ENCODE results near the gene BRI3. TPM values are rescaled to one million over a fixed set of nuclear protein-coding genes. Genes with fewer than 3 reads are reported as not detected.
A peak's percentile ranks its signal among the peaks of the same experiment; 100 is the strongest.

Gene BRI3
- total and polyA plus RNA-seq, 2 of the 8 experiments (the other 6 are each of a cell fraction or from before 2014, with no cell fraction given) = 77.5 to 93.4 TPM

DNA sequence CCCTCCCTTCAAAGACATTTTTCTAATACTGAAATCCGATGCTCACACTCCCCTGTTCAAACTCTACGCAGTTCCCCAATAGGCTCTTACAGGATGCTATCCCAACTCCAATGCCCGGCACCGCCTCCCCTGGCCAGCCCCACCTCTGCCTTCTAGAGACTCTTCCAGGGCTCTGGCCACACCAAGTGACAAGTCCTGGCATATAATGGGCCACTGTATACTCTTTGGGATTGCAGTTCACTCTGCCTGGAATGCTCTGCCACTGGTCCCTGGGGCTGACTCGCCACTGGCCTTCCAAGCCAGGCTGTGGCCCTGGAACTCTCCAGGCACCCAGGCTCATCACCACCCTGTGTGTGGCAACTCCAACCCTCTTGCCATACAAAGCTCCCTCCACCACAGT lies 3.1 kb upstream of the BRI3 start:
- Histone ChIP-seq H4K91ac (replicated peaks; ENCODE audit: insufficient read length, low read length) (no peak overlapping the region), H3K27ac (ENCODE audit: low read depth, low read length) (no peak overlapping the region), H3K79me2 (ENCODE audit: control insufficient read depth in 1 of 2, insufficient read depth in 2 of 2, low read length in 2 of 2) (peaks cover 5 to 14% of the 10 kb centered on the region in 2 experiments; a peak in 3 of 4 replicates), H4K5ac (ENCODE audit: insufficient read length, low read depth, low read length) (no peak overlapping the region), H4K20me1 (replicated peaks in 1 of 2; ENCODE audit: control insufficient read depth in 1 of 2, insufficient read depth in 2 of 2, low read length in 2 of 2) (peaks cover 3 to 4% of the 10 kb centered on the region in 2 experiments), H3K4ac (replicated peaks; ENCODE audit: insufficient read length, low read depth, low read length) (no peak overlapping the region), H2BK20ac (ENCODE audit: low read length) (no peak overlapping the region), H3K23me2 (ENCODE audit: low read depth, low read length) (peaks cover 5% of the 10 kb centered on the region; the same call in 1 of the 2 replicates), H3K4me3 (ENCODE audit: extremely low read depth in 1 of 4, insufficient read depth in 2 of 4, low read depth in 3 of 4, low read length in 4 of 4) (no peak overlapping the region), H2AFZ (ENCODE audit: low read length) (no peak overlapping the region), H3K9ac (replicated peaks in 1 of 4; ENCODE audit: extremely low read depth in 1 of 4, low read depth in 3 of 4, low read length in 3 of 4) (no peak overlapping the region), H3K79me1 (ENCODE audit: low read depth, low read length) (no peaks in the 10 kb centered on the region), H2AK5ac (ENCODE audit: low read depth, low read length) (no peak overlapping the region), H3K4me1 (replicated peaks in 1 of 4; ENCODE audit: control insufficient read depth in 3 of 4, insufficient read depth in 4 of 4, low read length in 3 of 4) (peaks cover 3 to 7% (median 4%) of the 10 kb centered on the region in 4 experiments; a peak in 4 of 7 replicates), H2BK15ac (ENCODE audit: low read length) (0 out of 2 replicates have a peak overlapping the region, but pooled peaks have one; percentile 81), H2BK120ac (replicated peaks; ENCODE audit: low read depth, low read length) (no peak overlapping the region), H4K8ac (ENCODE audit: extremely low read depth, insufficient read depth, low read length) (no peak overlapping the region), H3K18ac (ENCODE audit: extremely low read depth, low read length) (no peak overlapping the region), H3K27me3 (replicated peaks in 1 of 4; ENCODE audit: control insufficient read depth in 3 of 4, extremely low read depth in 1 of 4, insufficient read depth in 3 of 4, low read length in 3 of 4) (no peaks in the 10 kb centered on the region), H2BK12ac (ENCODE audit: low read depth, low read length) (no peak overlapping the region), H3K36me3 (ENCODE audit: control insufficient read depth in 2 of 4, insufficient read depth in 4 of 4, low read length in 3 of 4) (no peaks in the 10 kb centered on the region), H3K14ac (ENCODE audit: insufficient read length) (no peak overlapping the region), H3K4me2 (ENCODE audit: insufficient read depth in 1 of 2, low read depth in 2 of 2, low read length in 2 of 2) (no peak overlapping the region), H2BK5ac (ENCODE audit: low read depth, low read length) (no peak overlapping the region), H3K56ac (replicated peaks; ENCODE audit: insufficient read length, low read depth, low read length) (no peak overlapping the region), H3K9me3 (ENCODE audit: insufficient read depth in 2 of 2, low read depth in 1 of 2, low read length in 1 of 2) (no peaks in the 10 kb centered on the region), H3K23ac (ENCODE audit: insufficient read length) (no peak overlapping the region)
- ChIA-PET CTCF (ENCODE audit: partially characterized antibody) (interaction anchor here (1.2 kb wide), 1 partner anchor 12 kb away, joined by 4 read pairs; no protein-coding TSS in a partner anchor), POLR2A (ENCODE audit: partially characterized antibody) (interaction anchor here (1.5 to 1.6 kb wide), 2 partner anchors 10 to 122 kb away, joined by 4 to 7 read pairs; partner anchors contain the start of gene BAIAP2L1)
- 91% methylated on average over 5 of the region's 5 CpGs; no CpG with 5 or more reads in 1 of the 2 experiments for WGBS, 2 experiments (ENCODE audit: extremely low coverage in 1 of 2, insufficient coverage in 1 of 2, insufficient read length in 1 of 2, insufficient replicate concordance in 2 of 2, low coverage in 1 of 2, low lambda C conversion rate in 2 of 2, missing lambda C conversion rate in 1 of 2)
- no peak for FAIRE-seq
- TF ChIP-seq RFX5 (IDR thresholded peaks at IDR 0.05; ENCODE audit: borderline replicate concordance, low read depth, low read length) = no peak
- TF ChIP-seq RNF2 (IDR thresholded peaks at IDR 0.05; ENCODE audit: borderline replicate concordance, low read depth, low read length, missing control alignments, poor library complexity, severe bottlenecking) = no peak
- no peak for TF ChIP-seq SP1 (IDR thresholded peaks at IDR 0.05; ENCODE audit: low read depth, low read length)
- TF ChIP-seq CBX8 (IDR thresholded peaks at IDR 0.05; ENCODE audit: borderline replicate concordance, low read depth, low read length) = no peak
- no peak for TF ChIP-seq KDM1A (IDR thresholded peaks at IDR 0.05; ENCODE audit: borderline replicate concordance, low read length)
- no peak for TF ChIP-seq SUZ12 (IDR thresholded peaks at IDR 0.05; ENCODE audit: low read length)
- no peak for TF ChIP-seq TBP (IDR thresholded peaks at IDR 0.05; ENCODE audit: low read depth, low read length)
- TF ChIP-seq BACH1 (IDR thresholded peaks at IDR 0.05; ENCODE audit: low read length) = no peak
- TF ChIP-seq YY1 (IDR thresholded peaks at IDR 0.05; ENCODE audit: low read depth, low read length) = no peak
- TF ChIP-seq GABPA (IDR thresholded peaks at IDR 0.05; ENCODE audit: borderline replicate concordance, insufficient read depth, low read length) = no peak
- TF ChIP-seq NANOG (IDR thresholded peaks at IDR 0.05; ENCODE audit: insufficient read depth, low read depth, low read length, poor library complexity, severe bottlenecking) = no peak
- no peak for TF ChIP-seq KDM4A (IDR thresholded peaks at IDR 0.05; ENCODE audit: low read depth, low read length, severe bottlenecking)
- TF ChIP-seq KDM5A (IDR thresholded peaks at IDR 0.05; ENCODE audit: low read length) = no peak
- no peak for DNase-seq (ENCODE audit: low read depth in 1 of 2, low spot score in 2 of 2)
